NCI-H1048 (cell line): ENCODE results near the gene WT1.
"Not testable (repeated sequence)": the region's sequence is repeated elsewhere in the genome, so short reads cannot be mapped to it uniquely, and the experiment has no call there.

Experiments
- DNase-seq: peaks from one replicate; lab custom pipeline; 2025; lab: John Stamatoyannopoulos, UW

The WT1 gene

GRCh38 chr11:32435511-32435941 lies at the start of gene WT1:
TSS of gene WT1 (minus strand) at chr11:32435539.
- no peak for DNase-seq

GRCh38 chr11:32479291-32479690 lies 44.0 kb upstream of the WT1 start:
- DNase-seq, result no peak

- DNase-seq, result no peak
Observed at GRCh38 chr11:32478277-32478731, 43.0 kb upstream of the WT1 start.

GRCh38 chr11:32473282-32473909 lies 38.1 kb upstream of the WT1 start:
- DNase-seq, result no peak

- no peak for DNase-seq
Observed at GRCh38 chr11:32472226-32472625, 36.9 kb upstream of the WT1 start.

- DNase-seq, result not testable (repeated sequence)
Observed at GRCh38 chr11:32471544-32471943, 36.2 kb upstream of the WT1 start.

- DNase-seq, result no peak
Observed at GRCh38 chr11:32469791-32470190, 34.5 kb upstream of the WT1 start.

- DNase-seq, result no peak
Observed at GRCh38 chr11:32466279-32466915, 31.1 kb upstream of the WT1 start.

GRCh38 chr11:32464078-32464477 lies 28.7 kb upstream of the WT1 start:
- no peak for DNase-seq

- DNase-seq, result no peak
Observed at GRCh38 chr11:32462011-32462690, 26.8 kb upstream of the WT1 start.

GRCh38 chr11:32456864-32457263 lies 21.5 kb upstream of the WT1 start:
- no peak for DNase-seq

GRCh38 chr11:32454993-32455392 lies 19.7 kb upstream of the WT1 start:
- no peak for DNase-seq

GRCh38 chr11:32451808-32452207 lies 16.5 kb upstream of the WT1 start:
- no peak for DNase-seq

- DNase-seq, result no peak
Observed at GRCh38 chr11:32450372-32450771, 15.0 kb upstream of the WT1 start.

- DNase-seq, result no peak
Observed at GRCh38 chr11:32448232-32448631, 12.9 kb upstream of the WT1 start.

GRCh38 chr11:32447252-32447651 lies 11.9 kb upstream of the WT1 start:
- no peak for DNase-seq

- no peak for DNase-seq
Observed at GRCh38 chr11:32446227-32446626, 10.9 kb upstream of the WT1 start.

- no peak for DNase-seq
Observed at GRCh38 chr11:32444186-32444585, 8.8 kb upstream of the WT1 start.

GRCh38 chr11:32440916-32441315 lies 5.6 kb upstream of the WT1 start:
- no peak for DNase-seq

GRCh38 chr11:32440312-32440908 lies 5.1 kb upstream of the WT1 start:
- no peak for DNase-seq

GRCh38 chr11:32439501-32440210 lies 4.3 kb upstream of the WT1 start:
- DNase-seq, result no peak

GRCh38 chr11:32438866-32439489 lies 3.6 kb upstream of the WT1 start:
- no peak for DNase-seq
